Measurements from ENCODE around the gene EID1. TPM values are rescaled to one million over a fixed set of nuclear protein-coding genes. Genes with fewer than 3 reads are reported as not detected.

The EID1 gene
- total and polyA plus RNA-seq, 4 donors: 45.7 to 70.6 (median 61.1) TPM

DNA sequence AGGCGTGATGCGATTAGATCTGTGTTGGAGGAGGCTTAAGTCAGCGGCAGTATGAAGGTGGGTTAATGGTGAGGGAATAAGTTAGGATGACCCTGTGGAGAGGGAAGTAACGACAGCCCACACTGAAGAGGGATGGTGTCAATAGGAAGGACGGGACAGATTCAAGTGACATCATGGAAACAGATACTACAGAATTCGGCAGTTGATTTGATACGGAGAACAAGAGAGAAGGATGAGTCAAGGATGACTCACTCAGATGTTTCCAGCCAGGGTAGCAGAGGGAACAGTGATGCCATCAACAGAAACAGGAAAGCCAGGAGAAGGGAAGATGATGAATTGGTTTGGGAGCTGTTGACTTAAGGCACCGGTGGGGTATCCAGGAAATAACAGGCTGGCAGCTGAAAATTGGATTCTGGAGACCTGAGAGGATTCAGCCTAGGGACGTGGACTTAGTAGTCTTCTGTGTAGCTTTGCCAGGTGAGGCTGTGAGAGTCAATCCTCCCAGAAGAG lies 47.8 kb downstream of the EID1 start:
- no peaks in the 10 kb centered on the region for H3K9me3 ChIP-seq (ENCODE audit: control insufficient read depth in 4 of 4, low read length in 3 of 4)
- no peaks in the 10 kb centered on the region for H3K4me1 ChIP-seq (ENCODE audit: control insufficient read depth in 4 of 4, insufficient read depth in 4 of 4, low read length in 3 of 4)
- H3K27ac ChIP-seq (ENCODE audit: low read depth in 1 of 2, low read length in 2 of 2): no peak overlapping the region
- TF ChIP-seq RXRA (IDR thresholded peaks at IDR 0.05) (no peak), EGR1 (IDR thresholded peaks at IDR 0.05; ENCODE audit: low read depth in 2 of 2) (no peak), HNF4G (IDR thresholded peaks at IDR 0.05) (no peak), FOXA1 (IDR thresholded peaks at IDR 0.05) (no peak), JUND (IDR thresholded peaks at IDR 0.05) (no peak), NR2F2 (IDR thresholded peaks at IDR 0.05) (no peak), SP1 (IDR thresholded peaks at IDR 0.05) (no peak), YY1 (IDR thresholded peaks at IDR 0.05) (no peak)
- TF ChIP-seq, protein P1, sequence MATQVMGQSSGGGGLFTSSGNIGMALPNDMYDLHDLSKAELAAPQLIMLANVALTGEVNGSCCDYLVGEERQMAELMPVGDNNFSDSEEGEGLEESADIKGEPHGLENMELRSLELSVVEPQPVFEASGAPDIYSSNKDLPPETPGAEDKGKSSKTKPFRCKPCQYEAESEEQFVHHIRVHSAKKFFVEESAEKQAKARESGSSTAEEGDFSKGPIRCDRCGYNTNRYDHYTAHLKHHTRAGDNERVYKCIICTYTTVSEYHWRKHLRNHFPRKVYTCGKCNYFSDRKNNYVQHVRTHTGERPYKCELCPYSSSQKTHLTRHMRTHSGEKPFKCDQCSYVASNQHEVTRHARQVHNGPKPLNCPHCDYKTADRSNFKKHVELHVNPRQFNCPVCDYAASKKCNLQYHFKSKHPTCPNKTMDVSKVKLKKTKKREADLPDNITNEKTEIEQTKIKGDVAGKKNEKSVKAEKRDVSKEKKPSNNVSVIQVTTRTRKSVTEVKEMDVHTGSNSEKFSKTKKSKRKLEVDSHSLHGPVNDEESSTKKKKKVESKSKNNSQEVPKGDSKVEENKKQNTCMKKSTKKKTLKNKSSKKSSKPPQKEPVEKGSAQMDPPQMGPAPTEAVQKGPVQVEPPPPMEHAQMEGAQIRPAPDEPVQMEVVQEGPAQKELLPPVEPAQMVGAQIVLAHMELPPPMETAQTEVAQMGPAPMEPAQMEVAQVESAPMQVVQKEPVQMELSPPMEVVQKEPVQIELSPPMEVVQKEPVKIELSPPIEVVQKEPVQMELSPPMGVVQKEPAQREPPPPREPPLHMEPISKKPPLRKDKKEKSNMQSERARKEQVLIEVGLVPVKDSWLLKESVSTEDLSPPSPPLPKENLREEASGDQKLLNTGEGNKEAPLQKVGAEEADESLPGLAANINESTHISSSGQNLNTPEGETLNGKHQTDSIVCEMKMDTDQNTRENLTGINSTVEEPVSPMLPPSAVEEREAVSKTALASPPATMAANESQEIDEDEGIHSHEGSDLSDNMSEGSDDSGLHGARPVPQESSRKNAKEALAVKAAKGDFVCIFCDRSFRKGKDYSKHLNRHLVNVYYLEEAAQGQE (IDR thresholded peaks at IDR 0.05): no peak
- TF ChIP-seq, protein P2, sequence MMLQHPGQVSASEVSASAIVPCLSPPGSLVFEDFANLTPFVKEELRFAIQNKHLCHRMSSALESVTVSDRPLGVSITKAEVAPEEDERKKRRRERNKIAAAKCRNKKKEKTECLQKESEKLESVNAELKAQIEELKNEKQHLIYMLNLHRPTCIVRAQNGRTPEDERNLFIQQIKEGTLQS (IDR thresholded peaks at IDR 0.05): no peak
- TF ChIP-seq, protein P3, sequence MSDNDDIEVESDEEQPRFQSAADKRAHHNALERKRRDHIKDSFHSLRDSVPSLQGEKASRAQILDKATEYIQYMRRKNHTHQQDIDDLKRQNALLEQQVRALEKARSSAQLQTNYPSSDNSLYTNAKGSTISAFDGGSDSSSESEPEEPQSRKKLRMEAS (IDR thresholded peaks at IDR 0.05): no peak
- H3K36me3 ChIP-seq (ENCODE audit: control insufficient read depth in 4 of 4, insufficient read depth in 3 of 4, low read depth in 1 of 4, low read length in 3 of 4): no peaks in the 10 kb centered on the region
- no peak overlapping the region for H3K9ac ChIP-seq (ENCODE audit: low read depth in 1 of 2, low read length in 2 of 2)
- 73% methylated on average over 9 of the region's 9 CpGs for WGBS
- H3K4me3 ChIP-seq (ENCODE audit: low read depth in 1 of 3, low read length in 3 of 3): no peak overlapping the region
- H3K27me3 ChIP-seq (ENCODE audit: control insufficient read depth in 4 of 4, insufficient read depth in 4 of 4, low read length in 3 of 4): no peaks in the 10 kb centered on the region
- DNase-seq (ENCODE audit: low spot score): no peak

GRCh38 chr15:48928877-48929538 lies 51.1 kb downstream of the EID1 start:
- WGBS: 91% methylated on average over 6 of the region's 6 CpGs
- TF ChIP-seq, protein P2 (IDR thresholded peaks at IDR 0.05): no peak
- TF ChIP-seq FOXA2 (IDR thresholded peaks at IDR 0.05) (no peak), SP1 (IDR thresholded peaks at IDR 0.05) (no peak), GABPA (IDR thresholded peaks at IDR 0.05 in 1 of 2, conservative IDR thresholded peaks at IDR 0.05 in 1 of 2) (no peak), RAD21 (IDR thresholded peaks at IDR 0.05) (no peak), RXRA (IDR thresholded peaks at IDR 0.05) (no peak), NR2F2 (IDR thresholded peaks at IDR 0.05) (no peak), HNF4G (IDR thresholded peaks at IDR 0.05) (no peak)
- TF ChIP-seq, protein P4, sequence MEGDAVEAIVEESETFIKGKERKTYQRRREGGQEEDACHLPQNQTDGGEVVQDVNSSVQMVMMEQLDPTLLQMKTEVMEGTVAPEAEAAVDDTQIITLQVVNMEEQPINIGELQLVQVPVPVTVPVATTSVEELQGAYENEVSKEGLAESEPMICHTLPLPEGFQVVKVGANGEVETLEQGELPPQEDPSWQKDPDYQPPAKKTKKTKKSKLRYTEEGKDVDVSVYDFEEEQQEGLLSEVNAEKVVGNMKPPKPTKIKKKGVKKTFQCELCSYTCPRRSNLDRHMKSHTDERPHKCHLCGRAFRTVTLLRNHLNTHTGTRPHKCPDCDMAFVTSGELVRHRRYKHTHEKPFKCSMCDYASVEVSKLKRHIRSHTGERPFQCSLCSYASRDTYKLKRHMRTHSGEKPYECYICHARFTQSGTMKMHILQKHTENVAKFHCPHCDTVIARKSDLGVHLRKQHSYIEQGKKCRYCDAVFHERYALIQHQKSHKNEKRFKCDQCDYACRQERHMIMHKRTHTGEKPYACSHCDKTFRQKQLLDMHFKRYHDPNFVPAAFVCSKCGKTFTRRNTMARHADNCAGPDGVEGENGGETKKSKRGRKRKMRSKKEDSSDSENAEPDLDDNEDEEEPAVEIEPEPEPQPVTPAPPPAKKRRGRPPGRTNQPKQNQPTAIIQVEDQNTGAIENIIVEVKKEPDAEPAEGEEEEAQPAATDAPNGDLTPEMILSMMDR (IDR thresholded peaks at IDR 0.05; ENCODE audit: low read depth, low read length, missing input control): no peak
- TF ChIP-seq, protein P1 (IDR thresholded peaks at IDR 0.05): no peak

More at GRCh38 chr15:48928877-48929538, 51.1 kb downstream of the EID1 start:
- Histone ChIP-seq H3K27me3 (ENCODE audit: control insufficient read depth in 4 of 4, insufficient read depth in 4 of 4, low read length in 3 of 4) (no peaks in the 10 kb centered on the region), H3K36me3 (ENCODE audit: control insufficient read depth in 4 of 4, insufficient read depth in 3 of 4, low read depth in 1 of 4, low read length in 3 of 4) (no peaks in the 10 kb centered on the region), H3K4me3 (ENCODE audit: low read depth in 1 of 3, low read length in 3 of 3) (no peak overlapping the region), H3K9me3 (ENCODE audit: control insufficient read depth in 4 of 4, low read length in 3 of 4) (no peaks in the 10 kb centered on the region), H3K4me1 (ENCODE audit: control insufficient read depth in 4 of 4, insufficient read depth in 4 of 4, low read length in 3 of 4) (no peaks in the 10 kb centered on the region), H3K27ac (ENCODE audit: low read depth in 1 of 2, low read length in 2 of 2) (no peak overlapping the region), H3K9ac (ENCODE audit: low read depth in 1 of 2, low read length in 2 of 2) (no peak overlapping the region)
- no peak for DNase-seq (ENCODE audit: low spot score)
